ENCODE results near the gene ADAMTS2. TPM values are rescaled to one million over a fixed set of nuclear protein-coding genes. Genes with fewer than 3 reads are reported as not detected.

Gene ADAMTS2
- total and polyA plus RNA-seq, 2 donors (not counting 3 experiments of a cell fraction or from before 2014, with no cell fraction given): not detected

DNA sequence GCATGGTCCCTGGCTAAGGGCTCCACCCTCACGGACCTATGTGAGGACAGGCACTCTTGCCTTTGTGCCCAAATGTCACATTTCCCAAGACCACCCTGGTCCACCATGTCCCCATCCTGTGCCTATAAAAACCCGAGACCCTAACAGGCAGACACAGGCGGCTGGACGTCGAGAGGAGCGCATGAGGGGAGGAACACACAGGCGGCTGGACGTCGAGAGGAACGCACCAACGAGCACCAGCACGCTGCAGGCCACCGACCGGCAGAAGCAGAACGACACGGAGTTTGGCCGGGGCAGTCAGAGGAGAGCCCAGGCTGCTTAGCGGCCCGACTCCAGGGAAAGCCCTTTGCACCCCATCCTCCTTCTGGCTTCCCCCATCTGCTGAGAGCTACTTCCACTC, 119.9 kb downstream of the ADAMTS2 start:
- Histone ChIP-seq H3K27ac (ENCODE audit: insufficient read depth, low read depth, low read length) (no peak overlapping the region), H3K9me1 (replicated peaks; ENCODE audit: control insufficient read depth, extremely low read depth, insufficient read depth, low read length) (no peaks in the 10 kb centered on the region), H2AFZ (ENCODE audit: low read depth, low read length) (no peak overlapping the region), H3K4me3 (replicated peaks in 1 of 3; ENCODE audit: insufficient read depth in 1 of 3, low read depth in 1 of 3, low read length in 3 of 3) (no peak overlapping the region), H3K27me3 (ENCODE audit: control insufficient read depth in 2 of 2, insufficient read depth in 2 of 2, low read length in 2 of 2) (no peaks in the 10 kb centered on the region), H3K79me2 (ENCODE audit: control insufficient read depth, insufficient read depth, low read length) (no peaks in the 10 kb centered on the region), H4K20me1 (replicated peaks; ENCODE audit: control insufficient read depth, extremely low read depth, insufficient read depth, low read length) (no peaks in the 10 kb centered on the region), H3K9ac (replicated peaks; ENCODE audit: extremely low read depth, insufficient read depth, low read length) (no peak overlapping the region), H3K4me1 (ENCODE audit: control insufficient read depth, extremely low read depth, insufficient read depth, low read length) (no peaks in the 10 kb centered on the region), H3K4me2 (ENCODE audit: insufficient read depth, low read length) (no peak overlapping the region), H3K9me3 (replicated peaks; ENCODE audit: control insufficient read depth, insufficient read depth, low read length) (peaks cover 9% of the 10 kb centered on the region), H3K36me3 (ENCODE audit: control insufficient read depth in 2 of 2, extremely low read depth in 1 of 2, insufficient read depth in 2 of 2, low read length in 2 of 2) (no peaks in the 10 kb centered on the region)
- dilution Hi-C loops (cut with MboI; ENCODE audit: extremely low pct_ligation_motif_present, low sequenced_read_pairs) (no loop called here), intact Hi-C loops (cut with micrococcal nuclease) (no loop called here)
- DNase-seq (ENCODE audit: low read depth, low spot score) (no peak), FAIRE-seq (no peak)
- ChIA-PET CTCF (no interaction called here), POLR2A (no interaction called here)
- no peak for TF ChIP-seq EZH2 (IDR thresholded peaks at IDR 0.05; ENCODE audit: borderline replicate concordance, low read depth, low read length, severe bottlenecking)
- no TSS peak for BruUV-seq (replicated peaks)

DNA sequence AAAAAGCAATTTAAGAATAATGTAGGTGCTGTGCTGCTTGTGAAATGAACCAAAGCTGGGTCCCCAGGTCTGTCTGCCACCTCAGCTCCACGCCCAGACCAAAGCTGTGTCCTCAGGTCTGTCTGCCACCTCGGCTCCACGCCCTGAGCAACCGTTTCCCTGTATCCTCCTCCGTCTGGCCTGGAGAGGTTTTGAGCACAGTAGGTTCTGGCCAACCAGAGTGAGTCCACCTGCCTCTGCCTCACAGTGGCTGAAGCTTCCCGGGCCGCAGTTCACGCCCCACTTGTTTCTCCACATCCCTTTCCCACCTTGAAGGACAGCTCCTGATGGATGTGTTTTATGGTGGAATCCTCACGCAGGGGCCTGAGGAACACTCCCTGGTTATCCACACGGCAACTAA, 120.5 kb downstream of the ADAMTS2 start:
- CTCF ChIA-PET: no interaction called here

More for the DNA sequence above, 120.5 kb downstream of the ADAMTS2 start:
- no peaks in the 10 kb centered on the region for H3K27me3 ChIP-seq (ENCODE audit: control insufficient read depth in 2 of 2, insufficient read depth in 2 of 2, low read length in 2 of 2)
- no peak for TF ChIP-seq FOS (IDR thresholded peaks at IDR 0.05; ENCODE audit: borderline replicate concordance, insufficient read depth, low read length)
- TF ChIP-seq GATA2 (IDR thresholded peaks at IDR 0.05; ENCODE audit: insufficient read depth, insufficient read length, low read depth, low read length): no peak
- TF ChIP-seq, protein P1, sequence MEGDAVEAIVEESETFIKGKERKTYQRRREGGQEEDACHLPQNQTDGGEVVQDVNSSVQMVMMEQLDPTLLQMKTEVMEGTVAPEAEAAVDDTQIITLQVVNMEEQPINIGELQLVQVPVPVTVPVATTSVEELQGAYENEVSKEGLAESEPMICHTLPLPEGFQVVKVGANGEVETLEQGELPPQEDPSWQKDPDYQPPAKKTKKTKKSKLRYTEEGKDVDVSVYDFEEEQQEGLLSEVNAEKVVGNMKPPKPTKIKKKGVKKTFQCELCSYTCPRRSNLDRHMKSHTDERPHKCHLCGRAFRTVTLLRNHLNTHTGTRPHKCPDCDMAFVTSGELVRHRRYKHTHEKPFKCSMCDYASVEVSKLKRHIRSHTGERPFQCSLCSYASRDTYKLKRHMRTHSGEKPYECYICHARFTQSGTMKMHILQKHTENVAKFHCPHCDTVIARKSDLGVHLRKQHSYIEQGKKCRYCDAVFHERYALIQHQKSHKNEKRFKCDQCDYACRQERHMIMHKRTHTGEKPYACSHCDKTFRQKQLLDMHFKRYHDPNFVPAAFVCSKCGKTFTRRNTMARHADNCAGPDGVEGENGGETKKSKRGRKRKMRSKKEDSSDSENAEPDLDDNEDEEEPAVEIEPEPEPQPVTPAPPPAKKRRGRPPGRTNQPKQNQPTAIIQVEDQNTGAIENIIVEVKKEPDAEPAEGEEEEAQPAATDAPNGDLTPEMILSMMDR (IDR thresholded peaks at IDR 0.05; ENCODE audit: extremely low read depth in 1 of 2, insufficient read depth in 1 of 2, low read depth in 1 of 2, low read length in 2 of 2): no peak
- DNase-seq (ENCODE audit: low read depth, low spot score) (no peak), FAIRE-seq (no peak)
- H4K20me1 ChIP-seq (replicated peaks; ENCODE audit: control insufficient read depth, extremely low read depth, insufficient read depth, low read length): no peaks in the 10 kb centered on the region
- peaks cover 7% of the 10 kb centered on the region for H3K9me3 ChIP-seq (replicated peaks; ENCODE audit: control insufficient read depth, insufficient read depth, low read length)
- no peaks in the 10 kb centered on the region for H3K9me1 ChIP-seq (replicated peaks; ENCODE audit: control insufficient read depth, extremely low read depth, insufficient read depth, low read length)
- no peak overlapping the region for H3K4me2 ChIP-seq (ENCODE audit: insufficient read depth, low read length)
- H3K4me3 ChIP-seq (replicated peaks in 1 of 3; ENCODE audit: insufficient read depth in 1 of 3, low read depth in 1 of 3, low read length in 3 of 3): no peak overlapping the region
- no peak overlapping the region for H3K9ac ChIP-seq (replicated peaks; ENCODE audit: extremely low read depth, insufficient read depth, low read length)
- H3K27ac ChIP-seq (ENCODE audit: insufficient read depth, low read depth, low read length): no peak overlapping the region
- H3K36me3 ChIP-seq (ENCODE audit: control insufficient read depth in 2 of 2, extremely low read depth in 1 of 2, insufficient read depth in 2 of 2, low read length in 2 of 2): no peaks in the 10 kb centered on the region
- no peaks in the 10 kb centered on the region for H3K4me1 ChIP-seq (ENCODE audit: control insufficient read depth, extremely low read depth, insufficient read depth, low read length)
- H3K79me2 ChIP-seq (ENCODE audit: control insufficient read depth, insufficient read depth, low read length): no peaks in the 10 kb centered on the region
- intact Hi-C loops (cut with micrococcal nuclease) (no loop called here), dilution Hi-C loops (cut with MboI; ENCODE audit: extremely low pct_ligation_motif_present, low sequenced_read_pairs) (no loop called here)
- POLR2A ChIA-PET: no interaction called here
- no peak overlapping the region for H2AFZ ChIP-seq (ENCODE audit: low read depth, low read length)
- BruUV-seq (replicated peaks): no TSS peak
